Measurements from ENCODE around the gene MLN.

Gene MLN

GRCh38 chr6:33751771-33752645 lies 51.8 kb downstream of the MLN start:
- H3K27ac Mint-ChIP-seq, result no peak overlapping the region
- DNase-seq, result no peak
- no peaks in the 10 kb centered on the region for H3K4me1 Mint-ChIP-seq (ENCODE audit: low read depth in 2 of 2)
- no peaks in the 10 kb centered on the region for H3K36me3 Mint-ChIP-seq (ENCODE audit: insufficient read depth)
- ATAC-seq (replicated peaks), result no peak
- H3K27me3 Mint-ChIP-seq, result peaks cover 18 to 61% of the 10 kb centered on the region in 2 donors
- no peak overlapping the region for H3K4me3 Mint-ChIP-seq
- H3K9me3 Mint-ChIP-seq, result no peaks in the 10 kb centered on the region

- Mint-ChIP-seq H3K36me3 (ENCODE audit: insufficient read depth) (no peaks in the 10 kb centered on the region), H3K4me1 (ENCODE audit: low read depth in 2 of 2) (no peaks in the 10 kb centered on the region), H3K27me3 (peaks cover 17 to 57% of the 10 kb centered on the region in 2 donors), H3K27ac (no peak overlapping the region), H3K9me3 (no peaks in the 10 kb centered on the region), H3K4me3 (no peak overlapping the region)
- no peak for ATAC-seq (replicated peaks)
- DNase-seq, result no peak
Measured at GRCh38 chr6:33750244-33750991, 53.4 kb downstream of the MLN start.

GRCh38 chr6:33749401-33749800 lies 54.4 kb downstream of the MLN start:
- no peaks in the 10 kb centered on the region for H3K36me3 Mint-ChIP-seq (ENCODE audit: insufficient read depth)

GRCh38 chr6:33748841-33749240 lies 55.0 kb downstream of the MLN start:
- no peaks in the 10 kb centered on the region for H3K36me3 Mint-ChIP-seq (ENCODE audit: insufficient read depth)
- no peak overlapping the region for H3K4me3 Mint-ChIP-seq

More at GRCh38 chr6:33749401-33749800, 54.4 kb downstream of the MLN start:
- H3K9me3 Mint-ChIP-seq, result no peaks in the 10 kb centered on the region
- peaks cover under 1 to 2% of the 10 kb centered on the region in 2 donors for H3K4me1 Mint-ChIP-seq (ENCODE audit: low read depth in 2 of 2)
- H3K27me3 Mint-ChIP-seq, result peaks cover 17 to 59% of the 10 kb centered on the region in 2 donors
- ATAC-seq (replicated peaks) (no peak), DNase-seq (no peak)
- H3K27ac Mint-ChIP-seq, result no peak overlapping the region
- no peak overlapping the region for H3K4me3 Mint-ChIP-seq

GRCh38 chr6:33747823-33748222 lies 56.0 kb downstream of the MLN start:
- Mint-ChIP-seq H3K27ac (no peak overlapping the region), H3K27me3 (peaks cover 20 to 62% of the 10 kb centered on the region in 2 donors), H3K36me3 (ENCODE audit: insufficient read depth) (no peaks in the 10 kb centered on the region), H3K4me1 (ENCODE audit: low read depth in 2 of 2) (peaks cover 4% of the 10 kb centered on the region in 2 donors), H3K9me3 (no peaks in the 10 kb centered on the region), H3K4me3 (no peak overlapping the region)
- no peak for ATAC-seq (replicated peaks)
- DNase-seq, result no peak

More at GRCh38 chr6:33748841-33749240, 55.0 kb downstream of the MLN start:
- H3K27me3 Mint-ChIP-seq, result peaks cover 17 to 59% of the 10 kb centered on the region in 2 donors
- peaks cover 4% of the 10 kb centered on the region in 2 donors for H3K4me1 Mint-ChIP-seq (ENCODE audit: low read depth in 2 of 2)
- ATAC-seq (replicated peaks) (no peak), DNase-seq (no peak)
- no peaks in the 10 kb centered on the region for H3K9me3 Mint-ChIP-seq
- H3K27ac Mint-ChIP-seq, result no peak overlapping the region

GRCh38 chr6:33746651-33747100 lies 57.1 kb downstream of the MLN start, which contains the start of gene IP6K3:
IP6K3 (minus strand) TSS chr6:33746905; CDS start chr6:33735476, 11,429 bp downstream.
- no peaks in the 10 kb centered on the region for H3K36me3 Mint-ChIP-seq (ENCODE audit: insufficient read depth)
- peaks cover 28 to 72% of the 10 kb centered on the region in 2 donors for H3K27me3 Mint-ChIP-seq
- H3K4me3 Mint-ChIP-seq, result no peak within 1 kb of the TSS
- peak within 1 kb of the TSS in 1 of 2 donors; percentile 29 for H3K27ac Mint-ChIP-seq
- H3K9me3 Mint-ChIP-seq, result no peaks in the 10 kb centered on the region
- DNase-seq (no peak), ATAC-seq (replicated peaks) (no peak)
- H3K4me1 Mint-ChIP-seq (ENCODE audit: low read depth in 2 of 2), result peaks cover 4% of the 10 kb centered on the region in 2 donors

- Mint-ChIP-seq H3K36me3 (ENCODE audit: insufficient read depth) (no peaks in the 10 kb centered on the region), H3K27me3 (peaks cover 27 to 69% of the 10 kb centered on the region in 2 donors), H3K4me1 (ENCODE audit: low read depth in 2 of 2) (peaks cover 4% of the 10 kb centered on the region in 2 donors), H3K27ac (no peak overlapping the region), H3K9me3 (no peaks in the 10 kb centered on the region), H3K4me3 (no peak overlapping the region)
- no peak for DNase-seq
- no peak for ATAC-seq (replicated peaks)
Measured at GRCh38 chr6:33746036-33746600, 57.7 kb downstream of the MLN start.

GRCh38 chr6:33745548-33745947 lies 58.3 kb downstream of the MLN start:
- H3K4me3 Mint-ChIP-seq, result no peak overlapping the region
- DNase-seq (no peak), ATAC-seq (replicated peaks) (no peak)
- H3K27me3 Mint-ChIP-seq, result peaks cover 23 to 64% of the 10 kb centered on the region in 2 donors
- no peak overlapping the region for H3K27ac Mint-ChIP-seq
- no peaks in the 10 kb centered on the region for H3K36me3 Mint-ChIP-seq (ENCODE audit: insufficient read depth)
- H3K9me3 Mint-ChIP-seq, result no peaks in the 10 kb centered on the region
- peaks cover 4% of the 10 kb centered on the region in 2 donors for H3K4me1 Mint-ChIP-seq (ENCODE audit: low read depth in 2 of 2)

- Mint-ChIP-seq H3K9me3 (no peaks in the 10 kb centered on the region), H3K27ac (no peak overlapping the region), H3K27me3 (peaks cover 23 to 58% of the 10 kb centered on the region in 2 donors), H3K36me3 (ENCODE audit: insufficient read depth) (no peaks in the 10 kb centered on the region), H3K4me3 (no peak overlapping the region), H3K4me1 (ENCODE audit: low read depth in 2 of 2) (peaks cover 4% of the 10 kb centered on the region in 2 donors)
- no peak for ATAC-seq (replicated peaks)
- no peak for DNase-seq
Measured at GRCh38 chr6:33744895-33745546, 58.8 kb downstream of the MLN start.
